ENCODE measurements around the gene LSS. TPM values are rescaled to one million over a fixed set of nuclear protein-coding genes. Genes with fewer than 3 reads are reported as not detected.
"Not testable (repeated sequence)": the region's sequence is repeated elsewhere in the genome, so short reads cannot be mapped to it uniquely, and the experiment has no call there.

LSS gene
- total RNA-seq, 1 experiment from 2014 or later: 15.6 TPM

DNA sequence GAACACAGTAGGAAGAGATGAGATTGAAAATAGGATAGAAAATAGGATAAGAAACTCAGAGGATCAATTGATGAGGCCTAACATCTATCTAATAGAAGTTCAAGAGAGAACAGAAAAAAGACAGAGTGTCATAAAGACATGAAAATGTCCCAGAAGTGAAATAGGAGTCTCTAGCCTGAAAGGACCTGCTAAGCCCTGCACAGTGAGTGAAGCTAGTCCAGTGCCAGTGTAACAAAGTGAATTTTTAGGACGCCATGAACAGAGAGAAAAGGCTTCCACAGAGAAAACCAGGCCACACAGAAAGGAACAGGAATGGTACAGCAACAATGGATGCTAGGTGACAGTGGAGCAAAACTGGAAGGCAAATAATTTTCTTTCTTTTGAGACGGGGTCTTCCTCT is 20.3 kb upstream of the LSS start:
- in situ Hi-C loops (cut with HindIII; ENCODE audit: low pct_unique_long_range_greater_than_20kb, low sequenced_read_pairs): no loop called here

DNA sequence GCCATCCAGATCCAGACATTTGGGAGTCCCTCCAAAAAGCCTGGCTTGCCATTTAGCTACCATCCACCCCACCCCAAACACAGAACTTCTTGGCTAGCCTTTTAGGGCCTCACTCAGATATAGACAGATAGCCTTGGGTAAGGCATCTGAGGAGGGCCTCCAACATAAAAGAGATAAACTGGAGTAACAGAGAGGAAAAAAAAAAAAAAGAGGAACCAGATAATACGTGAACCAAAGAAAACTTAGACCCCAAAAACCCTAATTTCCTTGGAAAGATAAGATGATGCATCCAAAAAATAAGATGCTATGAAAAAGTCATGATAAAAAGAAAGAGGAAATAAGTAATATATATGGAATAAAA is 19.8 kb upstream of the LSS start:
- DNase-seq (ENCODE audit: low read depth, low spot score): no peak
- in situ Hi-C loops (cut with HindIII; ENCODE audit: low pct_unique_long_range_greater_than_20kb, low sequenced_read_pairs): no loop called here

More for the DNA sequence above, 20.3 kb upstream of the LSS start:
- DNase-seq (ENCODE audit: low read depth, low spot score): no peak

- in situ Hi-C loops (cut with HindIII; ENCODE audit: low pct_unique_long_range_greater_than_20kb, low sequenced_read_pairs): no loop called here
- no peak for DNase-seq (ENCODE audit: low read depth, low spot score)
Observed at GRCh38 chr21:46247699-46248421, 19.3 kb upstream of the LSS start.

DNA sequence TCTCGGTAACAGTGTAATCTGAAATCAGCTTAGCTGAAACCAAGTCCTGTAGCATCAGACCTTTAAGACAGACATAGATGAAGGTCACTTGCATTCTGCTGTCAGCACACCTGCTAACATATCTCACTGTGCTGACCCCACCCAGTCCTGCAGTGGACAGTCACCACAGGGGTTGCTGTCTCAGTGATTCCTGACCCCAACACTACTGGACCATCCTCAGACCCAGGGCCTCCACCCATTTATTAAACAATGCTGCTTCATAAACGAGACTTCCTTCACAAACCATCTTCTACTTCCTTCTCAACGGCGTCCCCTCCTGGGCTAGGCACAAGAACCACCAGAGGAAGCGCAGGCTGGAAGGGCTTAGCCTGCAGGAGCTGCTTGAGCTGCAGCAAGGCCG is 17.8 kb upstream of the LSS start:
- DNase-seq (ENCODE audit: low read depth, low spot score): no peak
- in situ Hi-C loops (cut with HindIII; ENCODE audit: low pct_unique_long_range_greater_than_20kb, low sequenced_read_pairs): no loop called here

- no peak for DNase-seq (ENCODE audit: low read depth, low spot score)
- in situ Hi-C loops (cut with HindIII; ENCODE audit: low pct_unique_long_range_greater_than_20kb, low sequenced_read_pairs): no loop called here
Observed at GRCh38 chr21:46245213-46245915, 16.8 kb upstream of the LSS start.

- in situ Hi-C loops (cut with HindIII; ENCODE audit: low pct_unique_long_range_greater_than_20kb, low sequenced_read_pairs): no loop called here
- no peak for DNase-seq (ENCODE audit: low read depth, low spot score)
Observed at GRCh38 chr21:46244602-46245001, 16.0 kb upstream of the LSS start.

- in situ Hi-C loops (cut with HindIII; ENCODE audit: low pct_unique_long_range_greater_than_20kb, low sequenced_read_pairs): no loop called here
- DNase-seq (ENCODE audit: low read depth, low spot score): no peak
Observed at GRCh38 chr21:46243960-46244361, 15.4 kb upstream of the LSS start.

DNA sequence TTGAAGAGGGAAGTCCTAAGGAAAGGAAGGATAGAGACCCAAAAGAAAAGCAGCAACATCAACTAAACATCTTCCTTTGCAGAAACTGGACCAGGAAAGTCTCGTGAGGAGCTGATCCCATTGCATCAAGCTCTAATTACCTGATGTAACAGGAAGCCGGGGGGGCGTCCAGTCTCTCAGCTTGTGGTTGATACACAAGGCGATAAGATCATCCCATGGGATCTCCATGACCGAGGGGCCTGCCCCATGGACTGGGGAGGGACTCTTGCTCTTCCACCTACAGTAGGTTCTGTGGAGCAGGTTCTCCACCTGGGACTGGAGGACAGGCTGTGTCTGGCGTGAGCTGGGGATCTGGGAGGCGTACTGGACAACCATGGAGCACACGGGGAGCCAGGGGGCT is 14.8 kb upstream of the LSS start:
- no peak for DNase-seq (ENCODE audit: low read depth, low spot score)
- in situ Hi-C loops (cut with HindIII; ENCODE audit: low pct_unique_long_range_greater_than_20kb, low sequenced_read_pairs): no loop called here

GRCh38 chr21:46241577-46241976 is 13.0 kb upstream of the LSS start:
- in situ Hi-C loops (cut with HindIII; ENCODE audit: low pct_unique_long_range_greater_than_20kb, low sequenced_read_pairs); DNase-seq (ENCODE audit: low read depth, low spot score): not testable (repeated sequence)

- no peak for DNase-seq (ENCODE audit: low read depth, low spot score)
- in situ Hi-C loops (cut with HindIII; ENCODE audit: low pct_unique_long_range_greater_than_20kb, low sequenced_read_pairs): no loop called here
Observed at GRCh38 chr21:46239817-46240325, 11.3 kb upstream of the LSS start.

GRCh38 chr21:46237474-46237873 is 8.9 kb upstream of the LSS start:
- DNase-seq (ENCODE audit: low read depth, low spot score): no peak
- in situ Hi-C loops (cut with HindIII; ENCODE audit: low pct_unique_long_range_greater_than_20kb, low sequenced_read_pairs): no loop called here

- in situ Hi-C loops (cut with HindIII; ENCODE audit: low pct_unique_long_range_greater_than_20kb, low sequenced_read_pairs): no loop called here
- no peak for DNase-seq (ENCODE audit: low read depth, low spot score)
Observed at GRCh38 chr21:46234436-46234950, 5.9 kb upstream of the LSS start.

DNA sequence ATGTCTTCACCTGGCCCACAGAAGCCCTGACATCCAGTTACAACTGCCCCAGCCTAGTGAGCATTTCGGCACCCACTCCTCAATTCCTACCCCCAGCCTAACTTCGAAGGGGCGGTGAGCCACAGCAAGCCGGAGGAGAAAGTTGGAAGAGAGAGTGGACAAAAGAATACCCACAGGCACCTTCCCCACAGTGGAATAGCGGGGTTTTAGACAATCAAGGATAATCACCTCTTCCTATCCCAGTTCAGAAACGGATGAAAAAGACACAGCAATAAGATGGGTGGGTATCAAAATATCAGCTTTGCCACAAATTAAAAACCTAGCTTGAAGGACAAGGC is 1.3 kb upstream of the LSS start:
- DNase-seq (ENCODE audit: low read depth, low spot score): no peak
- in situ Hi-C loops (cut with HindIII; ENCODE audit: low pct_unique_long_range_greater_than_20kb, low sequenced_read_pairs): no loop called here

GRCh38 chr21:46229133-46229922 is 754 bp upstream of the LSS start:
- in situ Hi-C loops (cut with HindIII; ENCODE audit: low pct_unique_long_range_greater_than_20kb, low sequenced_read_pairs): no loop called here
- no peak for DNase-seq (ENCODE audit: low read depth, low spot score)

DNA sequence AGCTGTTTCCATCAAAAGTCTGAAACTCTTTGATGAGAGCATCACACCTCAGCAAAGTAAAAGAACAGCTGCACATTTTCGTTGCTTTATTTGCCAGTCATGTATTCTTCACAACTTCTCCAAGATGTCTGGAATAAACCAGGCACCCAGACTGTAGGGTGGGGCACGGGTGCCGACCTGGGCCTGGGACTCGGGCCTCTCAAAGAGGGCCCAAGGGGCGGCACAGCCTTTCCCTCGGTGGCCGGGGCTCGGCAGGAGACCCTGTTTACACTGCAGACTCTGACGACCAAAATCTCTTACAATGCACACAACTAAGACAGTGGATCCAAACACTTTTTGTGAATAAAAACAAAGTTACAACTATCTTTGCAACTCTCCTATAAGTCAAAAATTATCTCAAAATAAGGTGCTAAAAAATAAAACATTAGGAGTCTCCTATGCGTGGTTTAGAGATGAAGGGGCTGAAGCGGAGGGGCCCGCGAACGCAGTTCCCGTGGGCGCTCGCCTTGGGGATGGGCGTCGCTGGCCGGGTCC is 696 bp downstream of the LSS start:
- DNase-seq (ENCODE audit: low read depth, low spot score): no peak
- in situ Hi-C loops (cut with HindIII; ENCODE audit: low pct_unique_long_range_greater_than_20kb, low sequenced_read_pairs): no loop called here

DNA sequence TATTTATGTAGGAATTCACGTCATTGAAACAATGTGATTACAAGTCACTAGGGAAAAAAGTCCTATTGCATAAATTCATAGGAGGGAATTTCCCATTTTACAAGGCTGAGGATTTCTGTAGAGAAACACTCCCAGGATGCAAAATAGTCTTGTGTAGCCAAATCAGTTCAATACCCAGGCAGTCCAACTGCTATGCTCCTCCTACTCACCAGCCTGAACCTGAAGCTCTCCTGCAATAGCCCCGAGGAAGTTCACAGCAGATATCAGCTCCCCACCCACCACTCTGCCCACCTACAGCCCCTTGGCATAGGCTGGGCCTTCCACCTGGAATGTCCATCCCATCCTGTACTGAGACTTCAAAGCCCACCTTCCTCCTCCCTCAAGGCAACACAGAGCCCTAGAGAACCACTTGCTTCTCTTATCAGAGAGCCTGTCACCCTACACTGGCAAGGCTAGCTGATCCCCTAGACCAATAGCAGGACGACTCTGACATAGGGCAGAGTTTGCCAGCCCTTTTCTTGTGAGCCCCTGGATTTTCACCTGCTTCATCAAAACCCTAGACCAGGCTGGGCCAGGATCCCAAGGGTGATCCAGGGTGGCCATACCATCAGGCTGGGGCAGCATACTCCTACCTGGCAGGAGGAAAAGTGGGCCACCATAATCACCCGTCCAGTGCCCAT is 1.5 kb downstream of the LSS start:
- peak; percentile 8 for DNase-seq (ENCODE audit: low read depth, low spot score)
- in situ Hi-C loops (cut with HindIII; ENCODE audit: low pct_unique_long_range_greater_than_20kb, low sequenced_read_pairs): no loop called here

GRCh38 chr21:46226146-46226545 is 2.4 kb downstream of the LSS start:
- in situ Hi-C loops (cut with HindIII; ENCODE audit: low pct_unique_long_range_greater_than_20kb, low sequenced_read_pairs): no loop called here
- DNase-seq (ENCODE audit: low read depth, low spot score): no peak

GRCh38 chr21:46223661-46224060 is 4.9 kb downstream of the LSS start:
- in situ Hi-C loops (cut with HindIII; ENCODE audit: low pct_unique_long_range_greater_than_20kb, low sequenced_read_pairs); DNase-seq (ENCODE audit: low read depth, low spot score): not testable (repeated sequence)
